ENCODE measurements around the gene CHRNA3. TPM values are rescaled to one million over a fixed set of nuclear protein-coding genes. Genes with fewer than 3 reads are reported as not detected.

The CHRNA3 gene
- total and polyA plus RNA-seq, 8 donors, result 0.05 to 1.0 (median 0.20) TPM; not detected in 2

GRCh38 chr15:78551902-78552301, 68.9 kb downstream of the CHRNA3 start:
- Histone ChIP-seq H3K27ac (no peak overlapping the region), H3K36me3 (peaks cover 0 to 31% (median 17%) of the 10 kb centered on the region in 3 donors), H3K4me1 (no peaks in the 10 kb centered on the region), H3K4me3 (no peak overlapping the region), H3K27me3 (no peaks in the 10 kb centered on the region), H3K9me3 (no peaks in the 10 kb centered on the region)
- 71 to 81% methylated on average over 5 of the region's 5 CpGs for WGBS, 2 donors
- no peak for TF ChIP-seq CTCF (IDR thresholded peaks at IDR 0.05)
- no peak for ATAC-seq
- no peak for FAIRE-seq
- no peak for DNase-seq
- intact Hi-C loops (cut with DNase I), result no loop called here

- H3K9me3 ChIP-seq, result no peaks in the 10 kb centered on the region
- H3K4me1 ChIP-seq, result peaks cover 0 to under 1% (median 0%) of the 10 kb centered on the region in 3 donors
- intact Hi-C loops (cut with DNase I), result no loop called here
- no peak overlapping the region for H3K4me3 ChIP-seq
- FAIRE-seq (no peak), DNase-seq (no peak), ATAC-seq (no peak)
- H3K27me3 ChIP-seq, result no peaks in the 10 kb centered on the region
- no peak for TF ChIP-seq CTCF (IDR thresholded peaks at IDR 0.05)
- H3K36me3 ChIP-seq, result peaks cover 0 to 42% (median 17%) of the 10 kb centered on the region in 3 donors
- WGBS, 2 donors, result 63 to 75% methylated on average over 3 of the region's 3 CpGs
- H3K27ac ChIP-seq, result no peak overlapping the region
Measured at GRCh38 chr15:78550815-78551214, 70.0 kb downstream of the CHRNA3 start.

- H3K4me1 ChIP-seq, result peaks cover 0 to 6% (median 0%) of the 10 kb centered on the region in 3 donors
- FAIRE-seq, result no peak
- H3K9me3 ChIP-seq, result no peaks in the 10 kb centered on the region
- TF ChIP-seq CTCF (IDR thresholded peaks at IDR 0.05), result no peak
- no peak for DNase-seq
- intact Hi-C loops (cut with DNase I), result no loop called here
- 88% methylated on average over 6 of the region's 6 CpGs for WGBS, 2 donors
- no peak for ATAC-seq
- H3K27ac ChIP-seq, result no peak overlapping the region
- no peak overlapping the region for H3K4me3 ChIP-seq
- no peaks in the 10 kb centered on the region for H3K27me3 ChIP-seq
- peaks cover 0 to 48% (median 17%) of the 10 kb centered on the region in 3 donors for H3K36me3 ChIP-seq
Measured at GRCh38 chr15:78550194-78550593, 70.6 kb downstream of the CHRNA3 start.

Other genes with a start within 250 kb of the CHRNA3 start
- 10 to 100 TPM; 18.2 to 34.0 (median 22.3) TPM for gene IREB2, start 182.8 kb downstream of the CHRNA3 start, total RNA-seq
- 1 to 10 TPM; 5.7 to 7.8 TPM for gene IREB2, start 182.8 kb downstream of the CHRNA3 start, polyA plus RNA-seq
- gene HYKK, start 113.4 kb downstream of the CHRNA3 start, total RNA-seq, result 1 to 10 TPM; 2.3 to 5.1 (median 2.8) TPM
- gene HYKK, start 113.4 kb downstream of the CHRNA3 start, polyA plus RNA-seq, result 1 to 10 TPM; 3.2 TPM
- gene PSMA4, start 80.6 kb downstream of the CHRNA3 start, total RNA-seq, result 10 to 100 TPM; 24.6 to 63.1 (median 43.5) TPM
- 10 to 100 TPM; 67.0 to 84.1 TPM for gene PSMA4, start 80.6 kb downstream of the CHRNA3 start, polyA plus RNA-seq
- gene CHRNA5, start 55.5 kb downstream of the CHRNA3 start, total RNA-seq, result 1 to 10 TPM; 1.2 to 2.6 (median 1.8) TPM
- gene CHRNA5, start 55.5 kb downstream of the CHRNA3 start, polyA plus RNA-seq, result 1 to 10 TPM in 1 of 2 donors, under 1 TPM in 1; 0.80 to 2.9 TPM
- under 1 TPM in 1 of 6 donors, not detected in 5; 0.18 TPM for gene CHRNB4, start 20.2 kb upstream of the CHRNA3 start, total RNA-seq
- gene CHRNB4, start 20.2 kb upstream of the CHRNA3 start, polyA plus RNA-seq, result under 1 TPM in 1 of 2 donors, not detected in 1; 0.02 TPM
- gene ADAMTS7, start 190.5 kb upstream of the CHRNA3 start, total RNA-seq, result 1 to 10 TPM in 1 of 6 donors, under 1 TPM in 5; 0.20 to 1.1 (median 0.43) TPM
- 1 to 10 TPM; 1.3 to 1.4 TPM for gene ADAMTS7, start 190.5 kb upstream of the CHRNA3 start, polyA plus RNA-seq